GM19035 (cell line): ENCODE data around the gene DUOX1.

Source experiments
- ATAC-seq: cut with Tn5 transposase; IDR thresholded peaks from one replicate; pipeline ENCODE4 v1.9.1; 2021; ENCODE audit not compliant: unreplicated experiment

DUOX1 gene

GRCh38 chr15:45105586-45105985 lies 24.2 kb upstream of the DUOX1 start:
- ATAC-seq: no peak

DNA sequence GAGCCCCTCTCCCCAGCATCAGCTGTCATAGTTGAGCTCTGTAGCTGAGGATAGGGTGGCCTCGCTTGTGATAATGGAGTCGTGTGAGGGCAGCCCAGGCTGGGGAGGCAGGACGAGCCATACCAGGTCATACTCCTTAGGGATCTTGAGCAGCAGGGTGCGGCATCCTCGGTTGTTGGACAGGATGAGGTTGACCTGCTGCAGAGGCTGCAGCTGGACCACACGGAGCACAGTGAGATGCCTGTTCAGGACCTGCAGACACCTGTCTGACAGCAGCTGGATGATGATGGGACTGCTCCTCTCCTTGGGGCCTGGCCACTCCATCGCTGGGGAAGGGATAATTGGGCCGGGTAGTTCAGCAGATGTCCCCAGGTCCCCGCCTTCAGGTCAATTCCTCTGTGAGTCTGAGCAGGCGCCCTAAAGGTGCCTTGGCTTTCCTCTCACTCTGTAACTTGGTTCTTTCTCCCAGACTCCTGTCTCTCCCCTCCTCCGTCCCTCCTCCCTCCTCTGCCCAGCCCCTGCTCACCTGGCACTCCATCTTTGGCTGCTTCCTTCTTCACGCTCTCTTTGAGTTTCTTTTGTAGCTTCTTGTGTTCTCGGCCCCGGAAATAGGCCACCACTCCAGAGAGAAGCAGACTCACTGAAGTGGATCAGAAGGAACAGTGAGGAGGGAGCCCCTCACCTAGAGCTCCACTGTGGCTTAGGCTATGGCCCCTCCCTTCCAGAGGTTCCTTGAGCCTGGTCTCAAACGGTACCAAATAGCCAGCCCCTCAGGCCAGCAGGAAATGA lies 23.6 kb upstream of the DUOX1 start:
- no peak for ATAC-seq

- no peak for ATAC-seq
Observed at GRCh38 chr15:45107941-45108630, 21.7 kb upstream of the DUOX1 start.

DNA sequence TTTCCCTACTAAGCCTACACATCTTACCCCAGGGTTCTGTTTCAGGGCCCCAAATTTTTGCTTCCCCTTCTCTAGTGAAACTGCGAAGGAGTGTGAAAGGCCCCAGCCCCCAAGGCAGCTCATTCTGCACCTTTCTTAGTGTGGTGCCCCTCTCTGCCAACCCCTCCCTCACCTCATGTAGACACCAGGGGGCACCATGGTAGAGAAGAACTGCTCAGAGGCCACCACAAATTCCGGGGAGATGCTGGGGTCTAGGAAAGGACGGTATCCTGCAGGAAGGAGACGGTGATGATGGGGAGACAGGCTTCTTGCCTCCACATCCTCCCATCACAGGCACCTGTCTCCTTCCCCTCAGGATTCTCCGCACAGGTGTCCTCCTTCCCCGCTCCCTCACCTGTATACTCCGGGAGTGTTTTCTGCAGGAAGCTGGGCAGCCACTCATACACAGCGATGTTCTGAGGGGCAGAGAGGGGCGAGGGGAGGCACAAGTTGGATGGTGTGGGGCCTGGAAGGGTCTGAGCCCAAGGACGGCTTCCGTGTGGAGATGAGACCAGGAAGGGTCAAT lies 19.5 kb upstream of the DUOX1 start:
- ATAC-seq: no peak

- ATAC-seq: no peak
Observed at GRCh38 chr15:45111390-45112142, 18.2 kb upstream of the DUOX1 start.

GRCh38 chr15:45112143-45112590 lies 17.6 kb upstream of the DUOX1 start:
- ATAC-seq: no peak

- no peak for ATAC-seq
Observed at GRCh38 chr15:45112591-45113379, 17.0 kb upstream of the DUOX1 start.

DNA sequence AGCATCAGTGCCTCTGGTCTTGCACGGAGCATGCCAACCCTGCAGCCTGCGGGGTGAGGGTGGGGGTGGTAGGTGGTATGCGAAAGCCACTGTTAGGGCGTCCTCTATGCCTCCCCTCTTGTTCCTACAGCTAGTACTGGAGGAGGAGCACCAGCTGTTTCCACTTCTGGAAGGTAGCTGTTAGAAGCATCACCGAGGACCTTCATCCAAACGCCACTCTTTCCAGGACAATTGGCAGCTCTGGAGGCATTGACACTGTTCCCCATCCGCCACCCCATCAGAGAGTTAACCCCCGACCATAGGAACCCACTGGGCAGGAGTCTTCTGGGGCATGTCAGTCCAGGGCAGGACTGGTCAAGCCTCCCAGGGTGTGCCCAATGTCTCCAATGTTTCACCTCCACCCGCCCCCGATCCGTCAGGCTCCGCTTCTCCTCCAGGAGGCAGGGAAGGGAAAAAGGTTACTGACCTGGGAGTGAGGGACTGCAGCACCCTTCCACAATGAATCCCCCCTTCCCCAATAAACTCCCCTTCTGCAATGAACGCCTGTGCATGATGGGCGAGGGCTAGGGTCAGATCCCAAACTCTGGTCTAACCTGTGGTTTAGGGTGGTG lies 16.3 kb upstream of the DUOX1 start:
- no peak for ATAC-seq

- no peak for ATAC-seq
Observed at GRCh38 chr15:45114076-45114750, 15.6 kb upstream of the DUOX1 start, which contains the start of the genes DUOX2 and DUOXA2. DUOX2 (minus strand) TSS chr15:45114172; CDS start chr15:45113411, 761 bp downstream. DUOXA2 (plus strand) TSS chr15:45114326; CDS start chr15:45114606, 280 bp downstream.

- no peak for ATAC-seq
Observed at GRCh38 chr15:45114751-45115085, 15.1 kb upstream of the DUOX1 start.

- no peak for ATAC-seq
Observed at GRCh38 chr15:45115312-45115820, 14.4 kb upstream of the DUOX1 start.

GRCh38 chr15:45116006-45116481 lies 13.8 kb upstream of the DUOX1 start:
- no peak for ATAC-seq

- no peak for ATAC-seq
Observed at GRCh38 chr15:45116482-45117307, 13.1 kb upstream of the DUOX1 start.

- peak; percentile 11 for ATAC-seq
Observed at GRCh38 chr15:45117308-45118130, 12.3 kb upstream of the DUOX1 start.

DNA sequence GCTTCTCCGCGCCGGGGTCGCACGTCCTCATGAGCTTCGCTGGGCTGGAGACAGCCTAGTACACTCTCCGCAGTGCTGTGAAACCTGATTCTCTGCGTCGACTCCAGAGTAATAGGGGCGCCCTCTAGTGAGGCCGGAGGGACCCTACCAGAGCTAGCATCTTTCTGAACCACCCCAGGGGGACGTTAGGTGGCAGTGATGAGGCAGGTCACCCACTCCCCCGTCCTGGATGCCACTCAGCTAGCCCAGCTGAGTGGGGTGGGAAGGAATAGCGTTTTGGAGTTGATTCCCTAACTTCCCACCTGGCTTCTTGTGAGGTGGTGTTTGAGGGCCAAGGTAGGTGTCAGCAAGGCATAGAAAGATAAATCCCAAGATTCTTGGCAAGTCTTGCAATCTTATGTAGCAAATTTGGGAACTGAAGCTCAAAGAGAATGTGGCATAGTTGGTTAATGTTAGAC lies 11.6 kb upstream of the DUOX1 start:
- ATAC-seq: peak; percentile 91

GRCh38 chr15:45118996-45119395 lies 10.8 kb upstream of the DUOX1 start:
- ATAC-seq: no peak
